SU-DHL-6 (cell line): ENCODE measurements around the gene DRC1.

ENCODE experiments used
- H2AFZ ChIP-seq: fragments of 200-600 bp; sonication (generic); 2 replicates; pipeline ENCODE4 v1.6.1; 2014; ENCODE audit warnings: low read depth, mild to moderate bottlenecking, moderate library complexity, mixed read lengths, antibody characterized with exemption, low read length; ENCODE audit not compliant: severe bottlenecking
- H3F3A ChIP-seq: fragments of 200-600 bp; shearing (Covaris generic); 2 replicates; pipeline ENCODE4 v1.6.0; 2016; ENCODE audit warnings: antibody characterized with exemption, mild to moderate bottlenecking; ENCODE audit not compliant: insufficient read depth
- H3K27ac ChIP-seq: fragments of 200-600 bp; sonication (generic); 2 replicates; pipeline ENCODE4 v1.5.1; 2016; ENCODE audit warnings: low read depth, mild to moderate bottlenecking, low read length, moderate library complexity, mixed read lengths
- H3K27me3 ChIP-seq: fragments of 200-600 bp; sonication (generic), shearing (Covaris generic); 2 replicates; pipeline ENCODE4 v1.6.0; 2014; ENCODE audit warnings: mild to moderate bottlenecking, low read length
- H3K36me3 ChIP-seq: fragments of 200-600 bp; sonication (generic); 2 replicates; pipeline ENCODE4 v1.6.1; 2014; ENCODE audit warnings: mild to moderate bottlenecking, low read length, mixed read lengths
- H3K4me2 ChIP-seq: fragments of 300-600, 200-600 bp; shearing (Covaris generic), sonication (generic); 2 replicates; pipeline ENCODE4 v1.6.0; 2014; ENCODE audit warnings: low read length, low read depth, mild to moderate bottlenecking; ENCODE audit not compliant: poor library complexity, severe bottlenecking
- H3K4me3 ChIP-seq: fragments of 200-600 bp; sonication (generic); 2 replicates; pipeline ENCODE4 v1.5.1; 2014; ENCODE audit warnings: antibody characterized with exemption, low read length, mild to moderate bottlenecking, mixed read lengths; ENCODE audit not compliant: insufficient read depth, poor library complexity, severe bottlenecking
- H3K79me2 ChIP-seq: fragments of 200-600 bp; sonication (generic); 2 replicates; pipeline ENCODE4 v1.6.1; 2014; ENCODE audit warnings: mild to moderate bottlenecking, low read length, moderate library complexity; ENCODE audit not compliant: insufficient read depth
- H3K9ac ChIP-seq: fragments of 200-600 bp; sonication (generic); 2 replicates; pipeline ENCODE4 v1.7.0; 2014; ENCODE audit warnings: mild to moderate bottlenecking, low read length
- H3K9me2 ChIP-seq: fragments of 200-600 bp; sonication (generic); replicated peaks from 2 replicates; pipeline ENCODE4 v1.6.1; 2014; ENCODE audit warnings: low read length; ENCODE audit not compliant: insufficient read depth
- H3K9me3 ChIP-seq: fragments of 200-600 bp; sonication (generic); 2 replicates; pipeline ENCODE4 v1.6.1; 2014; ENCODE audit warnings: low read length, mixed read lengths; ENCODE audit not compliant: insufficient read depth
- H4K20me1 ChIP-seq: fragments of 200-600 bp; sonication (generic); 2 replicates; pipeline ENCODE4 v1.6.1; 2014; ENCODE audit warnings: low read depth, mild to moderate bottlenecking, antibody characterized with exemption, low read length, moderate library complexity, mixed read lengths
- EZH2phosphoT487 ChIP-seq: fragments of 200-600 bp; sonication (generic), shearing (Covaris generic); conservative IDR thresholded peaks from 2 replicates; pipeline ENCODE4 v1.6.1; 2018; ENCODE audit warnings: mild to moderate bottlenecking, antibody characterized with exemption, low read length, moderate library complexity, mixed read lengths
- TF ChIP-seq, protein P1 (sequence below): fragments of 200-600 bp; sonication (generic); IDR thresholded peaks from one replicate; pipeline ENCODE4 v1.5.1; 2017; ENCODE audit warnings: antibody characterized with exemption, mild to moderate bottlenecking, low read length, moderate library complexity; ENCODE audit not compliant: insufficient read depth, poor library complexity, severe bottlenecking

Gene DRC1

GRCh38 chr2:26384183-26384582 is 17.5 kb upstream of the DRC1 start:
- no peak overlapping the region for H3K27ac ChIP-seq
- no peaks in the 10 kb centered on the region for H3K9me2 ChIP-seq
- no peak overlapping the region for H2AFZ ChIP-seq
- H4K20me1 ChIP-seq, result no peaks in the 10 kb centered on the region; the same call in 1 of the 2 replicates
- no peaks in the 10 kb centered on the region for H3K9me3 ChIP-seq
- H3K79me2 ChIP-seq, result no peaks in the 10 kb centered on the region
- peaks cover 37% of the 10 kb centered on the region; the same call in 1 of the 2 replicates for H3K36me3 ChIP-seq
- no peak for TF ChIP-seq EZH2phosphoT487
- TF ChIP-seq, protein P1, sequence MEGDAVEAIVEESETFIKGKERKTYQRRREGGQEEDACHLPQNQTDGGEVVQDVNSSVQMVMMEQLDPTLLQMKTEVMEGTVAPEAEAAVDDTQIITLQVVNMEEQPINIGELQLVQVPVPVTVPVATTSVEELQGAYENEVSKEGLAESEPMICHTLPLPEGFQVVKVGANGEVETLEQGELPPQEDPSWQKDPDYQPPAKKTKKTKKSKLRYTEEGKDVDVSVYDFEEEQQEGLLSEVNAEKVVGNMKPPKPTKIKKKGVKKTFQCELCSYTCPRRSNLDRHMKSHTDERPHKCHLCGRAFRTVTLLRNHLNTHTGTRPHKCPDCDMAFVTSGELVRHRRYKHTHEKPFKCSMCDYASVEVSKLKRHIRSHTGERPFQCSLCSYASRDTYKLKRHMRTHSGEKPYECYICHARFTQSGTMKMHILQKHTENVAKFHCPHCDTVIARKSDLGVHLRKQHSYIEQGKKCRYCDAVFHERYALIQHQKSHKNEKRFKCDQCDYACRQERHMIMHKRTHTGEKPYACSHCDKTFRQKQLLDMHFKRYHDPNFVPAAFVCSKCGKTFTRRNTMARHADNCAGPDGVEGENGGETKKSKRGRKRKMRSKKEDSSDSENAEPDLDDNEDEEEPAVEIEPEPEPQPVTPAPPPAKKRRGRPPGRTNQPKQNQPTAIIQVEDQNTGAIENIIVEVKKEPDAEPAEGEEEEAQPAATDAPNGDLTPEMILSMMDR, result no peak
- no peak overlapping the region for H3K4me2 ChIP-seq
- H3K4me3 ChIP-seq, result no peak overlapping the region
- H3K9ac ChIP-seq, result no peak overlapping the region
- H3F3A ChIP-seq, result 0 out of 2 replicates have a peak, but pooled peaks cover 9% of the 10 kb centered on the region
- H3K27me3 ChIP-seq, result no peaks in the 10 kb centered on the region

DNA sequence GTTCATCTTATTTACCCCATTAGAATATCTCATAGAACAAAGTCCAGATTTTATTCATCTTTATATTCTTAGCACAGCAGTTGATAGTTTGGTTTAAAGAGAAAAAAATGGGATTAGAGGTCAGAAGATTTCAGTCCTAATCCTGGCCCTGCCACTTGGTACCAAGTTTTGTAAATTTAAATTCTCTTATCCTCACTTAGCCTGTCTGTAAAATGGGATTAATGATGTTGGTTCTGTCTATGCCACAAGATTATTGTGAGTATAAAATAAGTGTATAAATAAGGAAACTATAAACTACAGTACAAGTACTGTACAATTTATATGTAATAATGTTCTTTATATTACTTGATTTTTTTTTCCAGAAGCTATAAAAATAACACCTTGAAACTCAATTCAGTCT is 17.1 kb upstream of the DRC1 start:
- H3K27me3 ChIP-seq, result no peaks in the 10 kb centered on the region
- no peaks in the 10 kb centered on the region for H3K9me3 ChIP-seq
- no peaks in the 10 kb centered on the region for H3K9me2 ChIP-seq
- no peak for TF ChIP-seq EZH2phosphoT487
- TF ChIP-seq, protein P1, result no peak
- H3K27ac ChIP-seq, result no peak overlapping the region
- peaks cover 41% of the 10 kb centered on the region; the same call in 1 of the 2 replicates for H3K36me3 ChIP-seq
- no peak overlapping the region for H3K9ac ChIP-seq
- 0 out of 2 replicates have a peak, but pooled peaks cover 9% of the 10 kb centered on the region for H3F3A ChIP-seq
- H3K79me2 ChIP-seq, result no peaks in the 10 kb centered on the region
- H3K4me3 ChIP-seq, result no peak overlapping the region
- H4K20me1 ChIP-seq, result no peaks in the 10 kb centered on the region; the same call in 1 of the 2 replicates
- H2AFZ ChIP-seq, result no peak overlapping the region
- H3K4me2 ChIP-seq, result no peak overlapping the region

DNA sequence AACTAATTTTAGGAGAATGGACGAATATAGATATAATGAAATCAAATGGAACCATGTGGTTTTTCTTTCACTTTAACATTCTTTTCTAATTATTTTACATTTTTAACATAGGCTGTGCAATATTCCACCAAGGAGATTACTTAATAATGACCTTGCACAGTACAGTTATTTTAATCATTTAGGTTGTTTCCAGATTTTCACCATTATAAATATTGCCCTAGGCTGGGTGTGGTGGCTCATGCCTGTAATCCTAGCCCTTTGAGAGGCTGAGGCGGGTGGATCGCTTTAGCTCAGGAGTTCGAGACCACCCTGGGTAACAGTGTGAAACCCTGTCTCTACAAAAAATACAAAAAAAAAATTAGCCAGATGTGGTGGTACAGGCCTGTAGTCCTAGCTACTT is 14.5 kb upstream of the DRC1 start:
- Histone ChIP-seq H3K79me2 (no peaks in the 10 kb centered on the region), H3K27me3 (no peaks in the 10 kb centered on the region), H3K27ac (no peak overlapping the region), H3K4me2 (no peak overlapping the region), H3F3A (0 out of 2 replicates have a peak, but pooled peaks cover 9% of the 10 kb centered on the region), H4K20me1 (no peaks in the 10 kb centered on the region; the same call in 1 of the 2 replicates), H3K9ac (no peak overlapping the region), H3K9me2 (no peaks in the 10 kb centered on the region), H3K4me3 (no peak overlapping the region), H3K36me3 (peaks cover 45% of the 10 kb centered on the region; the same call in 1 of the 2 replicates), H2AFZ (no peak overlapping the region), H3K9me3 (no peaks in the 10 kb centered on the region)
- TF ChIP-seq, protein P1, result no peak
- TF ChIP-seq EZH2phosphoT487, result no peak
